HG02981 (cell line): ENCODE data around the gene GGNBP2.

Experiments
- ATAC-seq: cut with Tn5 transposase; IDR thresholded peaks from one replicate; pipeline ENCODE4 v1.9.1; 2021; ENCODE audit warnings: mild to moderate bottlenecking, moderate library complexity; ENCODE audit not compliant: unreplicated experiment

The GGNBP2 gene

DNA sequence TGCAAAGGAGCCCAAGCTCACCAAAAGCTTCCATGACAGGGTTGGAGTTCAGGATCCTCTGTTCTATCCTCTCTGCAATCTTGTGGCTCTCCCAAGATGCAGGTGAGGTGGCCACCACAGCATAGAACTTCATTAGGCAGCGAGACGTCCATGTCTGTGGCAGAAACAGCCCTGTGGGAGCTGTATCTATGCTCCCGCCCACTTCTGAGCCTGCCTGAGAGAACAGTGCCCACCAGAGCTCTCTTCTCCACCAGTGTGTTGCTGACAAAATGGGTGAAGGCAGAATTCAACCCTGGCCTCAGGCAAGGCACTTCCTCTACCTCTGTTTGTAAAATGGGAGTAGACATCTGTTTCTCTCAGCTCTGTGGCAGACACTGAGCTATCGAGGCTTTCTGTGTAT, 28.9 kb upstream of the GGNBP2 start:
- no peak for ATAC-seq

DNA sequence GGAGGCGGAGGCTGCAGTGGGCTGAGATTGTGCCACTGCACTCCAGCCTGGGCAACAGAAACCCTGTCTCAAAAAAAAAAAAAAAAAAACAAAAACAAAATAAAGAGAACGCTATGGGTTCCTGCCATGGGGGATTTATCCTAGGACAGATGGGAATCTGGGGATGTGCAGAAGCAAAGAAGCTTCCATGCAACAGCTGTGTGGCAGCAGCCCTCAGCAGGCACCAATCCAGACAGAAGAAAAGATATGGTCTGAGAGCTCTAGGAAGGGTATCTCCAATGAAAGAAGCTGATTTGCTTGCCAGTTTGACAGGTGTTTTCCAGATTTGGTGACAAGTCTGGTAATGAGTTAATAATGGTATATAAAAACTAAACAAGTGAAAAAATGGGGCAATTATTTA, 21.6 kb upstream of the GGNBP2 start:
- no peak for ATAC-seq

GRCh38 chr17:36524428-36524876, 20.3 kb upstream of the GGNBP2 start:
- no peak for ATAC-seq

DNA sequence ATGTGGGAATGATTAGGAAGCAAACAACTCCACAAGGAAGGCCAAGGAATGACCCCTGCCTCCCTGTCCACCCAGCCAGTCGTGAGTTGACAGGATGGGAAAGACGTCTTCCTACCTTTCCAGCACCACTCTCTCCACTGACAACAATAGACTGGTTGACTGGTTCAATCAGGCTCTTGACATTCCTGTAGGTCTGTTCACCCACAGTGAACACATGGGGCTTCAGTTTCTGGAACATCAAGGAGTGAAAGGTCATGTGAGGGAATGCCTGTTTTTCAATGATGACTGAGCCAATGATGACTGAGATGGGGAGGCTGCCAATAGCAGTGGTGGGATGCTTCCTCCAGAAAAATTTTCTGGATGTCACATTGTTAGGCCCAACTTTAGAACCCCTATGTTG, 19.6 kb upstream of the GGNBP2 start:
- no peak for ATAC-seq

DNA sequence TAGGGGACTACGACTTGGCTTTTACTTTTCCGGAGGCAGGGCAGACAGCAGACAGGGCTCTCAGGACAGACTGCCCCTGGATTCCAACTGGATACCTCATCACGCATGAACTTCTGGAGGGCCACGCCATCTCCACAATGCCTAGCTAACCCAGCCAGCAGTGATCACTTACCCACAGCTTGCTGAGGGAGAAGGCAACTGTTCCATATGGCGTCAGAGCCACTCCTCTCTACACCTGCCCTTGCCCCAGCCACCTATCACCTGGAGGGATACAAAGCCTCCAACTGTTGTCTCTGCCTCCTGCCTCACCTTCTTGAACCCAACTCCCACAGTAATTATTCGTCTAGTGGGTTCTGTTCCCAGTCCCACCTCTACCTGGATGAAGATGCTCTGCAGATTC, 18.8 kb upstream of the GGNBP2 start:
- no peak for ATAC-seq

DNA sequence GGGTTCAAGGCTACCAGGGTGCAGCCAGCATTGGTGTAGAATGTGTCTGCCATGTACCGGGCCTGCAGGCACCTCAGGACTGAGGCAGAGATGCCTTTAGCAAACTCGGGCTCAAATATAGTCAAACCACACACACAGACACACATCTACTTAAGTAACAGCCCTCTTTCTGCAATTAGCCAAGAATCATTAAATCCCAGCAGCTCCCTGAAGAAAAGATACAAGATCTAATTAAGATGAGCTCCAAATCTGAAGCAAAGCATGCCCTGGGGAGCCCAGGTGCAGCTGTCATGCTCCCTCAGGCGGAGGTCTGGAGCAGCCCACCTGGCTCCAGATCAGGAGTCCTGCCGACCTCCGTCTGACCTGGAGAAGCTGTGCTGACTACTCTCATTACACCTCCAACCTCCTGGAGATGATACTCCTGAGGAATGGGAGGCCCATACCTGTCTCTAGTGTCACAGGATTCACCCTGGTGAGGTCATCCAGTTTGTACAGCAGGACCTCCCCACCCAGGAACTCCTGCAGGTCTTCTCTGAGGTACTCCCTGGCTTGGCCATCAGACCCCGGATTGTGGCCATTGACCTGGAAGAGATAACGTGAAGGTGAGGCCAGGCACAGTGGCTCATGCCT, 17.0 kb upstream of the GGNBP2 start:
- no peak for ATAC-seq

GRCh38 chr17:36529121-36529520, 15.6 kb upstream of the GGNBP2 start:
- no peak for ATAC-seq

GRCh38 chr17:36532435-36532975, 12.2 kb upstream of the GGNBP2 start:
- no peak for ATAC-seq

DNA sequence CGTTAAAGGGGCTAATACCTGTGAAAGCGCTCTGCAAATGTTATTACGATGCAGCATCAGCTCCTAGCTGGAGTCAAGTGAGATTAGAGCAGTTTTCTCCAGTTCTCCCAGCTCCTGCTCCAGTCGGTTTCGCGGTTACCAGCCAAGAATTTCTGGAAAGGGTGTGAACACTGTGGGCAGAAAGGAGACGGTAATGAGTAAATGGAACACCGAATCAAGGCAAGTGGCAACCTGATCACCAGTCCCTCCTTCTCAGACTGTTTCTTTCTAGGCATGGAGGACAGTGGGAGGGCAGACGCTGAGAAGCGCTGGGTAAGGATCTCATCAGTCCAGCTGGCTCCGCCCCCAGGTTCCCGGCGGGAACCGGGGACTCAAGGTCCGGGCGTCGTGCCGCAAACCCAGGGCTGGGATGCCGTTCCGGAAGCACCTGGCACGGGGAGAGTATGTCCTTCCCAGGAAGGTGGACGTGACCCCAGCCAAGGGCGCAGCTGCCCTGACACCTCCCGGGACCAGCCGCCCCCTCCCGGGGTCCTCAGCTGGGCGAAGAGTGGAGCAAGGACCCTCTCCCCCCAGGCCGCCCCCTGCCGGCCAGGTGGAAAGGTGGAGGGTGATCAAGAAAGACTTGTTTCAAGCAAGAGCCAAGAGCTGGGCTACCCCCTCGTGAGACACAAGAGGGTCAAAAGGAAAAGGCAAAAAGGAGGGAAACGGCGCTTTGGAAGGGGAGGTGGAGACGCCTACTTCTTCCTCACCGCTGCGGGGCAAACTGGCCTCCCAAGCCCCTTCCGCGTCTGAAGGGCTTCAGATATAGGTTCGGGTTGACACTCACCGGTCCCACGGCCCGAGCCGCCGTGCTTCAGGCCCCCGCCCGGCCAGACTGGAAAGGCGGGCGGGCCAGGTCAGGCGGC, 10.5 kb upstream of the GGNBP2 start:
- ATAC-seq, result no peak

DNA sequence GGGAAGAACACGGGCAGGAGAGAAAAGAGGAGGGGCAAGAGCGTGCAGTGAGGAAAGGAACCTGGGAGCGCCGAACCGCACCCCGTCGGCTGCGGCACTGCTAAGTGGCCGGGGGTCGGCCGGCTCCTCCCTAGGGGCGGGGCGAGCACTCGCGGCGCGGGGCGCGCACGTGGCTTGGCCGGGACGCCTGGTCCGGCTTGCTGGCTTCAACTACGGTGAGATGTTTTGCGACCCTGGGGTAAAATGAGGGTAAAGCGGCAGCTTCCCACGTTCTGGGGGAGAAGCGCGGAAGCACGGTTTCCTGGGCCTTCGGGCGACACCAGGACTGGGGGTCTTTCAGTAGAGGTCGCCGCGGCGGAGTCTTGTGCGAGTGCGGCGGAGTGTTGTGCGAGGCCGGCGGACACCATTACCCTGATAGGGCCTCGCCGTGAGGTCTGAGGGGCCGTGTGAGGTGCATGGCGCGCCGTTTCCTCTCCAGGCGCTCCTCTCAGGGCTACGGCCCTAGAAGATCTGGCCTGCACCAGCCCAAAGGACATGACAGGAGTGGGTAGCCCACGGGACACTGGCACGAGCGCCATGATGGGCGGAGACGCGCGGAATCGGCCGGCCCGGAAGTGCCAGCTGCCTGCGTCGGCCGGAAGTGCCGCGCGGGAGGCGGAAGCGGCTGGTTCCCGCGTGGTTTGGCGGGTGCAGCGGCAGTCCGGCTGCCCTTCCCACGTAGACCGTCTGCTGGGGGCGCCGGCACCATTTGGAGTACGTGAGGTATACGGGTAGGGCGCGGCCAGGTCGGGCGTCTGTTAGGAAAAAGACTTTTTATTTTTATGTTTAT, 9.7 kb upstream of the GGNBP2 start, which contains the start of the genes MYO19 and PIGW:
Gene MYO19, minus strand, starts transcription at position 29 of the 829 bp plus-strand sequence. CDS start 2,330 bp downstream, outside the sequence.
Gene PIGW, plus strand, starts transcription at position 148 of the 829 bp plus-strand sequence. CDS start 2,115 bp downstream, outside the sequence.
- peak; percentile 82 for ATAC-seq

- ATAC-seq, result peak; percentile 19
These were observed 9.0 kb upstream of the GGNBP2 start for GRCh38 chr17:36535669-36536081.

DNA sequence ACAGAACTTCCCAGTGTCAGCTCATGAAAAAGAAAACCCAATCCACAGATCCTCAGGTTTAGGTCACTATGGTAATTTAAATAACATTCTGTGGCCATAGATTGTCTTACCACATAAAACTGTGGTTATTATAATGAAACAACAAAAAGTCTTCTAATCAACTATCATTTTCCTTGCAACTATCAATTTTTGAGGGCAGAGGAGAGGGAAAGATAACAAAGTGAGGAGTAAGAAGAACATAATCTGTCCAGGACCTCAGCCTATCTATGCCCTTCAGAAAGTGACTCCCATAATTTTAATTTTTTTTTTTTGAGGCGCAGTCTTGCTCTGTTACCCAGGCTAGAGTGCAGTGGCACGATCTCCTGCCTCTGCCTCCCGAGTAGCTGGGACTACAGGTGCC, 4.0 kb upstream of the GGNBP2 start:
- no peak for ATAC-seq

DNA sequence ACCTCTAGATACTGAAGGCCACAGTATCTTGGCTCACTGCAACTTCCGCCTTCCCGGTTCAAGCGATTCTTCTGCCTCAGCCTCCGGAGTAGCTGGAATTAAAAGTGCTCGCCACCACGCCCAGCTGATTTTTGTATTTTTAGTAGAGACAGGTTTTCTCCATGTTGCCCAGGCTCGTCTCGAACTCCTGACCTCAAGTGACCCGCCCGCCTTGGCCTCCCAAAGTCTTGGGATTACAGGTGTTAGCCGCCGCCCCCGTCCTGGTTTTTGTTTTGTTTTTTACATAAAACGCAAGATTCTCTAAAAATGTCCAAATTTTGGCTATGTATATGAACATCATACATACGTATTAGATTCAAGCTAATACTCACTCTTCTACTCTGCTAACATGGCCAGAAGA, 2.0 kb upstream of the GGNBP2 start:
- ATAC-seq, result no peak

DNA sequence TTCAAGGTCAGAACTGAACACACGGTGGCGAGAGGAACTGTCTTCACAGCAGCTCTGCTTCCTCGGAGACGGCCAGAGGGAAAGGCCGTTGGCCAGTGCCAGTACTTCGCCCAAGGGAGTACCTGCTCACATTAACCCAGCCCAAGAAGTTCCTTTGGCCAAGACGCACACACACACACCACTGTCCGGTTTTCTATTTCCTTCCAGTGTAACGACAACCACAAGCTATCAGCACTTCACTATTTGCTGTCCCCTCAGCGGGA, 744 bp upstream of the GGNBP2 start:
- ATAC-seq, result no peak

- ATAC-seq, result no peak
These were observed 352 bp downstream of the GGNBP2 start for GRCh38 chr17:36545077-36545464.

- peak; percentile 60 for ATAC-seq
These were observed 1.0 kb downstream of the GGNBP2 start for GRCh38 chr17:36545465-36546417.

DNA sequence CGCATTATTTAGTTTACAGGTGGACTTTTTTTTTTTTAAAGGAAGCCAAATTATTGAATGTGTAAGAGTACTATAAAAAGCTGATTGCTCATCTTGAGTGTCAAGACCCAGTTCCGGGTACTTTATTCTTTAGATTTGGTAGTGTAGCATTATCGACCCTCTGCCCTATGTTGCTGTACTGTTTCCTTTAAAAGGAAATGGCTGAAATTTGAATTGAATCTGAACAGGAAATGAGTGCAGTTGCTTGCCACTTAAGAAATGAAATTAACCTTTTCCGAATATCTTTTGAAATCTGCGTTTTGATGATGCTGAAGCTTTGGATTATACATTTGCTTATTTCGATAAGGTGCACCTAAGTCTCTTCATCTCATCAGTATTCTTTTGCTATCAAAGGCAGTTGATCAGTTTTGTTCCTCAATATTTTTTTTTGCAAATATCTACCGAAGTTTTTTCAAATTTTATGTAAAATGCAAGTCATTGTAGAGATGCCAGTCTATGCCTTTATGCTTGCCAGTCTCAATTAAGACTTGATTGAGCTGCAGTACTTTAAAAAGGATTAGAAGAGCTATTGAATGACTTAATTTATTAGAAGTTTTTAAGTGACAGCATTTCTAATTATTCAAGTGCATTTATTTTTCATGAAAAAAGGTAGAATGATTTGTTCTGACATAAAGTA, 1.8 kb downstream of the GGNBP2 start:
- ATAC-seq, result no peak

DNA sequence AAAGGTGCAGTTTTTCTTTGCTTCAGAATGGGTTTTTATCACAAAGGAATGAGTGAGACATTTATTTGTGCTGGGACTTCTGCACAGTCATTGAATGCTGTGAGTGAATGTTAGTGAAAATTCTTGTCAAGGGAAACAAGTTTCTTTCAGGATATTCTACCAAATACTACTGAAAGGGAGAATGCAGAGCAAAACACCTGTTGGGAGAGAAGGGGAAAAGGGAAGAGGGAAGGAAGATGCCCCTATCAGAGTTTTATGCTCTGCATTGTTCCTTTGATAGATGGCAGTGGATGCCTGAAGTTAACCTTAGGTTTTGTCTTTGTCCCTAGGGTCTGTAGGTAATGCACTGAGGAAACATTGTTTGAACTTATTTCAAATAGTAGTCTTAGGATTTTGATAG, 3.1 kb downstream of the GGNBP2 start:
- no peak for ATAC-seq
